HG02870 (cell line): Measurements from ENCODE around the gene TMEM52B.
A peak's percentile ranks its signal among the peaks of the same experiment; 100 is the strongest.
"Not testable (repeated sequence)": the region's sequence is repeated elsewhere in the genome, so short reads cannot be mapped to it uniquely, and the experiment has no call there.

Experiments
- ATAC-seq: cut with Tn5 transposase; IDR thresholded peaks from one replicate; pipeline ENCODE4 v1.9.1; 2021; ENCODE audit warnings: mild to moderate bottlenecking, moderate library complexity; ENCODE audit not compliant: unreplicated experiment

Gene TMEM52B

DNA sequence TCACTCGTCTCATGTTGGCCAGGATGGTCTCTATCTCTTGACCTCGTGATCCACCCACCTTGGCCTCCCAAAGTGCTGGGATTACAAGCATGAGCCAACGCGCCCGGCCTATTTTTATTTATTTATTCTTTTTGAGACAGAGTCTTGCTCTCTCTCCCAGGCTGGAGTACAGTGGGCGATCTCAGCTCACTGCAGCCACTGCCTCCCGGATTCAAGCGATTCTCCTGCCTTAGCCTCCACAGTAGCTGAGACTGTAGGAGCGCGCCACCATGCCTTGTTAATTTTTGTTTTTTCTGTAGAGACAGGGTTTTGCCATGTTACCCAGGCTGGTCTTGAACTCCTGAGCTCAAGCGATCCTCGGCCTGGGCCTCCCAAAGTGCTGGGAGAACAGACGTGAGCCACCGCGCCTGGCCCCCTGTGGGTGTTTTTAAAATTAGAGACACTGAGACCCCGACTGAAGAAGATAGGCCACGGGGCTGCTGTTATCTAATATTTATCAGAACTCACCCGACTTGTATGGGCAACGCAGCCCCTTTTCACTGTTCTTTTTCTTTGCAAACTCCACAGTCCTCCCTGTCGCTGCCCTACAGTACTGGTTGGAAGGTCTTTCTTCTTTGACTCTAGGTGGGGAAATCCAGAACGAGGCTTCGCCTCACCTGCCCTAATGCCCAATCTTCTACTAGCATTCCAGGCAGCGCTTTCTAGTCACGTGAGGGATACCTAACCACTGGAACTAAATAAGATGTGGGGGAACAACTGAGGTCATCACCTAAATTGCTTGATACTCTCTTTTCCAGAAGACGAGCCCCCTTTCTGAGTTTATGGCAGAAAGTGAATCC is 32.5 kb downstream of the TMEM52B start:
- ATAC-seq, result no peak

DNA sequence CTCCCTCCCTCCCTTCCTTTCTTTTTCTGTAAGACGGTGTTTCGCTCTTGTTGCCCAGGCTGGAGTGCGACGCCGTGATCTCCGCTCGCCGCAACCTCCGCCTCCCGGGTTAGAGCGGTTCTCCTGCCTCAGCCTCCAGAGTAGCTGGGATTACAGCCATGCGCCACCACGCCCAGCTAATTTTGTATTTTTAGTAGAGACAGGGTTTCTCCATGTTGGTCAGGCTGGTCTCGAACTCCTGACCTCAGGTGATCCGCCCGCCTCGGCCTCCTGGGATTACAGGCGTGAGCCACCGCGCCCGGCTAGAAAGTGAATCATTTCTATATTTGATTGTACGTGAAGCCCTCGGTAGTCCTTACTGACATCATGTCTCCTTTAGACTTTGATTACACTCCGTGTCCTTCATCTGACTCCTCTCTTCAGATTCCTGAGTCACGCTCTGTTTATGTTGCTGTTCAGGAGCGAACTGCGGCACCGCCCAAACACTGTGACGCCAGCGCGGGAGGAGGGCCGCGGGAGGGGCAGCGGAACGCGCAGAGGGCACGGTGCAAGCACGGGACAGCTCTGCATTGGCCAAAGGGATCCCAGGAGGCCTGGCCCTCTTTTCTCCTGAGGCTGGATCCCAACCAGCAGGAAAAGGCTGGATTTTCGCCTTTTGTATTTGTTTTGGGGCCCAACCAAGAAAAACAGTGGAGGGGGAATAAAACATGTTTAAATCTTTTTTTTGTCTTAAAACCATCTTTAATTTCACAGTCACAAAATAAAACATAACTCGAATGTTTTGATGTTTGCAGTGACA is 33.3 kb downstream of the TMEM52B start:
- ATAC-seq, result peak; percentile 58

DNA sequence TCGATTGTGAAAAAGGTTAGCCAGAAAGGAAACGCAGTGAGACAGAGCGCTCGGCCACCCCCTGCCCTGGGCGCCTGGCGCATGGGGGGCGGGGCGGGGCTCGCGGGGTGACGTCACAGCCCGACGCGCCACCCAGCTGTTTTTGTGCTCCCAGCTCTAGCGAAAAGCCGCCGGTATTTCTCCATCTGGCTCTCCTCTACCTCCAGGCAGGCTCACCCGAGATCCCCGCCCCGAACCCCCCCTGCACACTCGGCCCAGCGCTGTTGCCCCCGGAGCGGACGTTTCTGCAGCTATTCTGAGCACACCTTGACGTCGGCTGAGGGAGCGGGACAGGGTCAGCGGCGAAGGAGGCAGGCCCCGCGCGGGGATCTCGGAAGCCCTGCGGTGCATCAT is 33.9 kb downstream of the TMEM52B start, which contains the start of gene GABARAPL1:
Gene GABARAPL1 (plus strand): TSS at position 139 of the 393 bp plus-strand sequence. CDS start 253 bp downstream, at position 392.
- ATAC-seq, result peak; percentile 55

DNA sequence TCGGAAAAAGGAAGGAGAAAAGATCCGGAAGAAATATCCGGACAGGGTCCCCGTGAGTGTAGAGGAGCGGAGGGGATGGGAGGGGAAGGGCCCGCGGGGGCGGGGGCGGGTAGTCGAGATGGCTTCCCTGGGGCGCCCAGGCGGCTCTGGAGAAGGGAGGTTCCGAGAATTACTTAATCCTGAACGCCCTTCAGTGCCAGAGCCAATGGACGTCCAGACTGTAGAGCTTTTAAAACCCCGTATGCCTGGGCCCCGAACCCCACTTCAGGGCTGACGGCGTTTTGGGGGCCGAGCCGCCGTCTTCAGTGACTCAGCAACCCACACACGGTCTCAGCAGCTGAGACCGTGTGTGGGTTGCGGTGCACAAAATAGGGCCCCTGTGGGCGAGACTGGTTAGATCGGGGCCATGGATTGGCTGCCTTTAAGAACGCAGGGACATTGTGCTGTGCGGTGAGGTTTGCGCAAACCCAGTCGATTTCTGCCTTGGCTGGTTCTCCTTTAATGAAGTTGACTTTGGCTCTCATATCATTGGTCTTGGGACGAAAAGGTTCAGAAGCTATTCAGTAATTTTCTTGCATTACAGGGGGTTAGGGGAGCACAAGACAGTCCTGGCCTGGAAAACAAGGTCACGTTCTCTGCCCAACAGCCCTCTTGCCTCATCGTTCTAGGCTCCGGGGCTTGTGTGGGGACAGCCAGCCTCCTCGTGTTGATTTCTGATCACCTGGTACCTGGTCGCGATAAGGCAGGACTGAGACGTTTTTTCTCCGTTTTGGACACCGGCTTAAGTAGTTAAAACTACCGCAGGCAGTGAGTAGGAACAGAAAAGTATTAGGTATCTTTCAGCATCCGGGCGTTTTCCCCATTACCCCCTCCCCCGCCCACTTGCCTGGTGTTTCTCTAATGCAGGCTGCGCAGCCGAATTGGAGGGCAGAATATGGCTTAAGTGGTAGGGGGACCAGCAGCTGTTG is 34.6 kb downstream of the TMEM52B start:
- ATAC-seq, result peak; percentile 47

DNA sequence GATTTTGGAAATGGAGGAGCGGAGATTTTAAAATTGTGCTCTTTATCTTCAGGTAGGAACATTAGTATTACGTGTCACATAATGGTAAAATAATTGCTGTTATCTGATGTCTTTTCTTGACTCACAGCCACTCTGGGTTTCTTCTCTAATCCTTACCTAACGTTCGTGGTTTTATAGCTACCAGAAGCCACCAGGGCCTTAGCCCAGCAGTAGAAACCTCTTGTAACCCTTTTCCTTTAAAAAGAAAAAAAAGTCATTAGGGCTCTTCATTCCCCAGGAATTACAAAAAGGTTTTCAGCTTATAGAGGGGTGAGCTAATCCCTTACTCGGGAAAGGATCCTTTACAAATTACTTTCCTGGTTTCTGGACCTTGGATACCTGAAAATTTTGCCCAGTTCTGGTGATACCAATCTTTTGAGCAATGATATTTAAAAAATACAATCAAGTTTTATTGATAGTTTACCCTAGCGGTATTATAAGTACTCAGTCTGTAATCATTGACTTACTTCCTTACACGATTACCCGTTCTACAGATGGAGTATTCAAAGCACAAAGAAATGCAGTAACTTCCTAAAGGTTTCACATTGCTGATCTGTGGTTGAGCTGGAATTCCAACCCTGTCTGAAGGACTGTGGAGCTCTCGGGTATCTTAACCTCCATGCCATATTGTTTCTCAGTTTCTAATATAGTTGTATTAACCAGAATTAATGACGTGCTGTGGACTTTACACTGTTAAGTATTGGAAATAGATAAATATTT is 35.5 kb downstream of the TMEM52B start:
- no peak for ATAC-seq

DNA sequence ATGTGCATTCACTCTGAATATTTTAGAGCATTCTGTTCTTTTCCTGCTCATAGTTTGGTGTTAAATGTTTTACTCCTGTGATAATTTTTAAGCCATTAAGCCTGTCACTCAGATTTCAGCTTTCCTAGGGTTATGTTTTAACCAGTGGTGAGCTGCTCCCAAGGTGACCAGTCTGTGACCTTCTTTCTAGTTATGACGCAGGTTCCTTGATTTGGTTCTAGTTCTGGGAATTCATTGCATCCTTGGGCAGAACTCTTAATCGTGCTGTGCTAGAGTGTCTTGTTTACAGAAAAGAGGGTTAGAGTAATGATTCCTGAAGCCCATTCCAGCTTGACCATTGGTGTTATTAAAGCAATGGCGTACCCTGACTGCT is 36.0 kb downstream of the TMEM52B start:
- ATAC-seq, result no peak

DNA sequence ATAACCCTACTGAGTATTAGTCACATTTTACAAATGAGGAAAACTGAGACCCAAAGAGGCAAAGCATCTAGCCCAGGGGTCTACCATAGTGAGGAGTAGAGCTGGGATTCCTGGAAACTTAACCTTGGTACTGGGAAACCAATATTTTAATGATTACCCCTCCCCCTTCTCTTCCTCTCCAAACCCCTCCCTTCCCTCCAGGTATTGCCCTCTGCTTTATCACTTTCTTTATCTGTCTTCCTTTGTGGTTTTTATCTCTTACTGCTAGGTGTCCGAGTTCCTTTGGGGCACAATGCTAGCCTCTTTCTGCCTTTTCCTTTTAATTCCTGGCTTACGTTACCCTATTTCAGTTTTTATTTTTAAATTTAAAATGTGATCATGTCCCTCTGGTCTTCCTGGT is 36.6 kb downstream of the TMEM52B start:
- no peak for ATAC-seq

DNA sequence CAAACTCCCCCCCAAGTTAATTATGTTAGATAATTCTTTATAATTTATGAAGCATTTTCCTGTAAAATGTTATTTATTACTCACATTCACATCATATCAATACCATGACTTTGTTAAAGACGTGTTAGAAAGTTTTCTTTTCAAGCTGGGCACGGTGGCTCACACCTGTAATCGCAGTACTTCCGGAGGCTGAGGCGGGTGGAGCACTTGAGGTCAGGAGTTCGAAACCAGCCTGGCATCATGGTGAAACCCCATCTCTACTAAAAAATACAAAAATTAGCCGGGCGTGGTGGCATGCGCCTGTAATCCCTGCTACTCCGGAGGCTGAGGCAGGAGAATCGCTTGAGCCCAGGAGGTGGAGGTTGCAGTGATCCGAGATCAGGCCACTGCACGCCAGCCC is 37.1 kb downstream of the TMEM52B start:
- ATAC-seq, result not testable (repeated sequence)

DNA sequence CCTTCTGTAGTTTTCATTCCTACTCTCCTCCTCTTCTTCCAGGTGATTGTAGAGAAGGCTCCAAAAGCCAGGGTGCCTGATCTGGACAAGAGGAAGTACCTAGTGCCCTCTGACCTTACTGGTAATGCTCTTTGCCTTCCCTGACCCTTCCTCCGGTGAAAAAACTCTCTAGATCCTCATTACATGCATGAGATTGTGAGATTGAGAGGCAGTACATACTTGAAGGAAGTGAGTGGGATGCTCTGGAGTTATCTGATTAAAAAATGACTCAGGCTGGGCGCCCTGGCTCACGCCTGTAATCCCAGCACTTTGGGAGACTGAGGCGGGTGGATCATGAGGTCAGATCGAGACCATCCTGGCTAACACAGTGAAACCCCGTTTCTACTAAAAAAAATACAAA is 39.2 kb downstream of the TMEM52B start:
- ATAC-seq, result no peak

DNA sequence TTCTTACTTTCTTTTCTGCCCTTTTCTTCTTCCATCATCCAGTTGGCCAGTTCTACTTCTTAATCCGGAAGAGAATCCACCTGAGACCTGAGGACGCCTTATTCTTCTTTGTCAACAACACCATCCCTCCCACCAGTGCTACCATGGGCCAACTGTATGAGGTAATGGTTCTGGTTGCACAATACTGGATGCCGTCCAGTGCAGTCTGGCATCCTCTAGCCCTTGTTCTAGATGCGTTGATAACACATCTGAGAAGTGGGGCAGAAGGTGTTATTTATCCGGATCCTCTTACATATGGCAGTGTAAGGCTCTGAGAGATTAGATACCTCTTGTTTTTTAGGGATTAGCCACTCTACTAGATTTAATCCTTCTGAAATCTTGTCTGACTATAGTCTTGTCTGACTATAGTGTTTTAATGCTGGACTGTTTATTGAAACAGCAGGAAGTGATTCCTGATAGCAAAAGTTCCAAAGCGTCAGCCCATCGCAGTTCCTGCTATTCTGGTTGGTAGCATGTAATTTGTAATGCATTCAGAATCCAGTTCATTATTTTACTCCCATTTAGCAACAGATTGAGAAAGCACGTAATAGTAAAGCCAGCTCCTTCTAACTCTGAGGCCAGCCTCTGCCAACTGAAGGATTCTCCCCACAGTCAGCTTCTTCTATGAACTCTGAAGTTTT is 41.7 kb downstream of the TMEM52B start:
- ATAC-seq, result no peak

DNA sequence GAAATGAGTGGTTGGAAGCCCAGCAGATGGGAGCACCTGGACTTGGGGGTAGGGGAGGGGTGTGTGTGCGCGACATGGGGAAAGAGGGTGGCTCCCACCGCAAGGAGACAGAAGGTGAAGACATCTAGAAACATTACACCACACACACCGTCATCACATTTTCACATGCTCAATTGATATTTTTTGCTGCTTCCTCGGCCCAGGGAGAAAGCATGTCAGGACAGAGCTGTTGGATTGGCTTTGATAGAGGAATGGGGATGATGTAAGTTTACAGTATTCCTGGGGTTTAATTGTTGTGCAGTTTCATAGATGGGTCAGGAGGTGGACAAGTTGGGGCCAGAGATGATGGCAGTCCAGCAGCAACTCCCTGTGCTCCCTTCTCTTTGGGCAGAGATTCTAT is 43.0 kb downstream of the TMEM52B start:
- ATAC-seq, result no peak

DNA sequence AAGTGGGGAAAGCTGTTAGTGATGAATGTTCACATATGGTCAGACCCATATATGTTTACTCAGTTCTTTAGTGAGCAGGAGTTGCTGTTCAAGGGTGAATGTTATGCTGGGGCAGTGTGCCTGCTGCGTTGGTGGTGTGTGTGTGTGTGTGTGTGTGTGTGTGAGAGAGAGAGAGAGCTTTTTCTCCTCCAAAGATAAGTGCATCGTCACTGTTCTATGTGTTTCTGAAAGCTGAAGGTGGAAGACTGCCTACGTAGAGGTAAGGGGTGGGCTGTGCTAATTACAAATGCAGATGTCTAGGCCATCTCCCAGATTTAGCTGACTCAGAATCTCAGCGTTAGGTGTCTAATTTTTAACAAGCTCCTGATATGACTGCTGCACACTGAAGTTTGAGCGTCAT is 44.4 kb downstream of the TMEM52B start:
- ATAC-seq, result no peak

DNA sequence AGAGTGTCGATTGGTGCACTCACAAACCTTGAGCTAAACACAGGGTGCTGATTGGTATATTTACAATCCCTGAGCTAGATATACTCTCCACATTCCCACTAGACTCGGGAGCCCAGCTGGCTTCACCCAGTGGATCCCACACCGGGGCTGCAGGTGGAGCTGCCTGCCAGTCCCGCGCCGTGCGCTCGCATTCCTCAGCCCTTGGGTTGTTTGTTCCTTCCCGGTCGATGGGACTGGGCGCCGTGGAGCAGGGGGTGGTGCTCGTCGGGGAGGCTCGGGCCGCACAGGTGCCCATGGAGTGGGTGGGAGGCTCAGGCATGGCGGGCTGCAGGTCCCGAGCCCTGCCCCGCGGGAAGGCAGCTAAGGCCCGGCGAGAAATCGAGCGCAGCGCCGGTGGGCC is 46.6 kb downstream of the TMEM52B start:
- not testable (repeated sequence) for ATAC-seq

DNA sequence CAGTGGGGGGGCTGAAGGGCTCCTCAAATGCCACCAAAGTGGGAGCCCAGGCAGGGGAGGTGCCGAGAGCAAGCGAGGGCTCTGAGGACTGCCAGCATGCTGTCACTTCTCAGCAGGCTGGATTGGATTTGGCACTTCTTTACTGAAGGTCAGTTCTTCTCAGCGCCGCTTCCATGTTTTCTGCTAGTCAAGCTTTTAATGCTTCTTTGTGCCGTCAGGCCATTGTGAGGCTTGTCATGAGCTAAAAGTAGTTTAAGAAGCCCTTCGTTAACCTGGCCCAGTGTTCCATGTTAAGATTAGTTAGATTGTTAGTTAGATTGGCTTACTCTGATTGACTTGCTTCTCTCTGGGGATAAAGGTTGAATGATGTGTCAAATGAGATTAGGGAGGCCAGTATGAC is 47.3 kb downstream of the TMEM52B start:
- no peak for ATAC-seq

DNA sequence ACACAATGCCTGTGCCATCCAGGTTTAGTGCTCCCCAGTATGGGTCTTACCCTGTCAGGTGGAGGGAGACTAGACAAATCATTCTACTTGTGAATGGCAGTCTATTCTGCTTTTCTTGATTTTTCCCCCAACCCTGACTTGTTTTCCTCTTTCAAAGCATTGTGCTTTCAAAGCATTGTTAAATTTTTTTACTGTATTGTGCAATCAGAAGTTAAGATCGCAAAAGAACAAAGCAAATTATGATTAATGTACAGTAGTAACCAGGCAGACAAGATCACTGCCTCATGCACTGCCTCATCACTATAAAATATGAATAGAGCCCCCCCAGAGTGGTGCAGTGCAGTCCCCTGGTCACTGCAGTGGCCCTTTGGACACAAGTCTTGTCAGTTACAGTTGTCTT is 47.9 kb downstream of the TMEM52B start:
- ATAC-seq, result no peak

DNA sequence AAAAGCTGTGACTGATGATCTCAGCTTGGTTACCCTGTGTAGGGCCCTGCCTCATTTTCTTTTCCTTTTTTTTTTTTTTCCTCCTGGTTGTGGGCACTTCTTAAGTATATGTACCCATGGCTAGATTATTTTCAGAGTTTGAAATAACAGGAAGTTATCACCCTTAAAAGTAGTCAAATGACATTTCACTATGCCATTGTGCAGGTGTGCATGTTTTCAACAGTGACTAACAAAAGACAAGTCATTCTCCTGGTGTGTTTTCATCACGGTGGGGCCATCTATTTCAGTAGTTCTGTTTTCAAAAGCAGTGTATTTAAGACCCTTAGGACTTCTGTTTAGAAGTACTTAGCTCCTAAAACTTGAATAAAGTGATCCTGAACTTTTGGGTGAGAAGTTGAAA is 48.8 kb downstream of the TMEM52B start:
- ATAC-seq, result no peak

DNA sequence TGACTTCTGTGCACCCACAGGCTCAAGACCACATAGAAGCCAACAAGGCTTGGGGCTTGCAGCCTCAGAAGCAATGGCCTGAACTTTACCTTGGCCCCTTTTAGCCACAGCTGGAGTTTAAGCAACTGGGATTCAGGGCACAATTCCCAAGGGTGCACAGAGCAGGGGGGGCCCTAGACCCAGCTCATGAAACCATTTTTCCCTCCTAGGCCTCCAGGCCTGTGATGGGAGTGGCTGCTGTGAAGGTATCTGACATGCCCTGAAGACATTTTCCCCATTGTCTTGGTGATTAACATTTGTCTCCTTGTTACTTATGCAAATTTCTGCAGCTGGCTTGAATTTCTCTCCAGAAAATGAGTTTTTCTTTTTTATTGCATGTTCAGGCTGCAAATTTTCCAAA is 55.7 kb downstream of the TMEM52B start:
- ATAC-seq, result no peak

DNA sequence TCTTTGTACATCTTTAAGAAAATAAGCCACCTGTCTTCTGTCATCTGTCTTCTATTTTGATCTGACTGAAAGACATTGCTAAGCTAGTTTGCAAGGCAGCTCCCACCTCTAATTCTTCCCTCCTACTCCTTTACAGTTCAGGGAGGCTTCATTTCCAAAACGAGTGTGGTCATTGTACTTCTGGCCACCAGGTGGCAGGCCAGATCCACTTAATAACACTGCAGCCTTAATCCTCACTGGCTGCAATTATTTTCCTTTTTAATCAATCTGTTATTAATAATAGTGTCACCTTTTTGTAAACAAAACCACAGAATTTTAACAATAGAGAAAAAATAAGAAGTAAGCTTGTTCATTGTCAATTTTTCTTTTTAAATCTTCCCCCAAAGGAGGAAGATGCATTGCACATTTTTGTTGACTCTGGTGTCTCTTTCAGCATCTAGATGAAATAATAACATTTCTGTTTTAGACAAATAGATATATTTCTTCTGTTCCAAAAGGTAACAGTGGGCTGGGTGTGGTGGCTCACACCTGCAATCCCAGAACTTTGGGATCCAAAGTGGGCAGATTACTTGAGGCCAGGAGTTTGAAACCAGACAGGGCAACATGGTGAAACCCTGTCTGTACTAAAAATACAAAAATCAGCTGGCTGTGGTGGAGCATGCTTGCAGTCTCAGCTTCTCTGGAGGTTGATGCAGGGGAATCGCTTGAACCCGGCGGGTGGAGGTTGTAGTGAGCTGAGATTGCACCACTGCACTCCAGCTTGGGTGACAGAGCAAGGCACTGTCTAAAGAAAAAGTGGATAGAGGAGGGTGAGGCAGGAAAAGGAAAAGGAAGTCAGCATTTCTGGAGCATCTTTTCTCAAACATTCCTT is 57.2 kb downstream of the TMEM52B start:
- no peak for ATAC-seq

DNA sequence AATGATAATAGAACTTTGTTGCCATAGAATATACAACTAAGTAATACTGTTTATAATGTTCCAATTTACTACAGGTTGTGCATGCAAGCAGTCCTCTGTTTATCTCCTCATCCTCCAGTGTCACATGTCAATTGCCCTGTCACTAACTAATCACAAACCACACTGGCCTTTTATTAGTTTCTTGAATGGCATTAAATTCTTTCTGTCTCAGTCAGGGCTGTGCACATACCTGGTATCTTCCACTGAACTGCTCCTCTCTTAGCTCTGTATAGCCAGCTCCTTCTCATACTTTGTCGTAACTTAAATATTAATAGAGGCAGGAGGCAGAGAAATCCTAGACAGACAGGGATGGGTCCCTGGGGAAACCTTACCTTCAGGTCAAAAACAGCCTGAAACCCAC is 57.9 kb downstream of the TMEM52B start:
- ATAC-seq, result no peak
